ENCODE data around the gene MAML2. TPM values are rescaled to one million over a fixed set of nuclear protein-coding genes. Genes with fewer than 3 reads are reported as not detected.

Gene MAML2
- total RNA-seq, 5 donors from 2014 or later (not counting 1 experiment from before 2014, with no cell fraction given) = 30.4 to 66.7 (median 35.1) TPM

DNA sequence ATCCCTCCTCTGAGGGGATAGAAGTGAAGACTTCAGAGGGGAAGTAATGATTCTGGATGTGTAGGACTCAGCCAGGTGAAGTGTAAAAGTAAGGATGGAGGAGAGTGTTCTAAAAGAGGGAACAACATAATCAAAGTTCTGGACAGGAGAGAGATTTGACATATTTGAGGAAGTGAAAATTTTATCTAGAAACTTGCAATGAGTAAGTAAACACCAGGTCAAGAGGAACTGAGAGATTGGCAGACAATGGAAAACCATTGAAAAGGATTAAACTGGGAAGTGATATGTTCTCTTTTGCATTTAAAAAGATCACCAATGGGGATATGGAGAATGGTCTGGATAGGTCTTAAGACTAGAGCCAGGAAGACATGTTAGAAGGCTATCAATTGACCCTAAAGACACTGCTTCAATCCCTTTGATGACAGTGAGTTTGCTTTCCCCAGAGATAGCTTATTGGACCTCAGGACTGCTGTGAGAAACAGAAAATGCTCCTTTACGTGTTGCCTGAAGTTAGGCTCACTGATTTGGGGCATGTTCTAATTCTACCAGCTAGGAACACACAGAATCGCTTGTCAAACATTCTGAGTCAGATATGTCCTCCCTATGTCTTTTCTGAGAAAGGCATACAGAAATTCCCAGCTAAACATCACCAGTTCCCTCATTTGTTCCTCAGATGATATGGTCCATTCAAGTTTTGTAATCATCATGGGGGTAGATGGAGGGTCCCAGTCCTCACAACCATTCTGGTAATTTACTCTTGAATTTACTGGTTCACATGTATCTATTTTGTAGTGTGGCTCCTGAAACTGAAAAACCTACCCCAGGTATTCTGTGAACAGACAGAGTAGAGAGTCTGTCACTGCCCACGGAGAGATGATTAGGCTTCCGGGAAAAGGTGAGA is 144.9 kb downstream of the MAML2 start:
- Mint-ChIP-seq H3K4me1 (peaks cover 84 to 90% (median 86%) of the 10 kb centered on the region in 3 donors), H3K9me3 (no peaks in the 10 kb centered on the region), H3K27me3 (no peaks in the 10 kb centered on the region), H3K36me3 (peaks cover 36% of the 10 kb centered on the region), H3K27ac (peak overlapping the region; percentile 60 to 74), H3K4me3 (no peak overlapping the region)
- no peaks in the 10 kb centered on the region for H3K9me3 ChIP-seq
- H3K4me3 ChIP-seq (ENCODE audit: control insufficient read depth in 1 of 2, extremely low read depth in 1 of 2, low read length in 1 of 2) = no peak overlapping the region
- DNase-seq (no peak), ATAC-seq (replicated peaks in 1 of 4) (no peak)
- H3K36me3 ChIP-seq (ENCODE audit: control insufficient read depth in 2 of 2, extremely low read depth in 1 of 2, insufficient read depth in 1 of 2, low read length in 1 of 2) = no peaks in the 10 kb centered on the region
- CTCF ChIA-PET = interaction anchor here (0.6 to 0.7 kb wide), 2 partner anchors 9 to 57 kb away, joined by 3 to 4 read pairs; no protein-coding TSS in a partner anchor
- peak overlapping the region; percentile 7 for H3K27ac ChIP-seq (ENCODE audit: low read length)
- peaks cover 21 to 26% of the 10 kb centered on the region in 2 experiments for H3K4me1 ChIP-seq (ENCODE audit: control insufficient read depth in 1 of 2, extremely low read depth in 1 of 2, insufficient read depth in 2 of 2, low read length in 2 of 2)
- H3K27me3 ChIP-seq (replicated peaks in 1 of 2; ENCODE audit: control insufficient read depth in 2 of 2, extremely low read depth in 1 of 2, insufficient read depth in 2 of 2, low read length in 1 of 2) = no peaks in the 10 kb centered on the region
- POLR2A ChIA-PET = interaction anchor here in 1 of 2 donors (0.8 kb wide), 1 partner anchor 28 kb away, joined by 3 read pairs; no protein-coding TSS in a partner anchor
- no CpG with 5 or more reads among the region's 4 CpGs for WGBS (ENCODE audit: insufficient coverage)

DNA sequence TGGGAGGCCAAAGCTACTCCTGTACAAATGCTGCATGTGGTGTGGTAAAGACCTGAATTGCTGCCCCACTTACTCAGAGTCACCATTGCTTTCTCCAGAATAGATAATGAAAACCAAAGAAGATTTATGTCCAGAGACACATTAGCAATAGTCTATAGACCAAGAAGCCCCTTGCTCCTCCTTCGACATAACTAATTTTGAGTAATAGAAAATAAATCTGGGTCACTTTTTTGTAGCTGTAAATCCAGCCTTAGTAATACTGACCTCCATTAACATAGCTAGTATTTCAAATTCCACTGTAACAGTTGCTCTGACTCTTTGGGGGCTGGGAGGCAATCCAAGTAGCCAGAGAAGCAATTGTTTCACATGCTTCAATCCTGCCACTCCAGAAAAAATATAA is 145.9 kb downstream of the MAML2 start:
- DNase-seq (no peak), ATAC-seq (replicated peaks in 1 of 4) (no peak)
- H3K4me3 ChIP-seq (ENCODE audit: control insufficient read depth in 1 of 2, extremely low read depth in 1 of 2, low read length in 1 of 2) = no peak overlapping the region
- POLR2A ChIA-PET = interaction anchor here in 1 of 2 donors (0.5 kb wide), 1 partner anchor 84 kb away, joined by 4 read pairs; no protein-coding TSS in a partner anchor
- peaks cover 19 to 24% of the 10 kb centered on the region in 2 experiments for H3K4me1 ChIP-seq (ENCODE audit: control insufficient read depth in 1 of 2, extremely low read depth in 1 of 2, insufficient read depth in 2 of 2, low read length in 2 of 2)
- H3K27me3 Mint-ChIP-seq = no peaks in the 10 kb centered on the region
- H3K9me3 ChIP-seq = no peaks in the 10 kb centered on the region
- H3K4me3 Mint-ChIP-seq = peak overlapping the region in 1 of 3 donors; percentile 21
- no peaks in the 10 kb centered on the region for H3K9me3 Mint-ChIP-seq
- no peak overlapping the region for H3K27ac ChIP-seq (ENCODE audit: low read length)
- peak overlapping the region; percentile 60 to 73 for H3K27ac Mint-ChIP-seq
- CTCF ChIA-PET = interaction anchor here in 1 of 2 donors (0.5 to 0.6 kb wide), 2 partner anchors 89 to 155 kb away, joined by 4 to 5 read pairs; no protein-coding TSS in a partner anchor
- no CpG with 5 or more reads among the region's 1 CpG for WGBS (ENCODE audit: insufficient coverage)
- H3K4me1 Mint-ChIP-seq = peaks cover 86 to 90% (median 87%) of the 10 kb centered on the region in 3 donors
- H3K27me3 ChIP-seq (replicated peaks in 1 of 2; ENCODE audit: control insufficient read depth in 2 of 2, extremely low read depth in 1 of 2, insufficient read depth in 2 of 2, low read length in 1 of 2) = no peaks in the 10 kb centered on the region
- H3K36me3 Mint-ChIP-seq = peaks cover 41% of the 10 kb centered on the region
- no peaks in the 10 kb centered on the region for H3K36me3 ChIP-seq (ENCODE audit: control insufficient read depth in 2 of 2, extremely low read depth in 1 of 2, insufficient read depth in 1 of 2, low read length in 1 of 2)

GRCh38 chr11:96196181-96196662 is 146.8 kb downstream of the MAML2 start:
- H3K4me3 Mint-ChIP-seq = peak overlapping the region in 1 of 3 donors; percentile 21
- H3K27me3 Mint-ChIP-seq = no peaks in the 10 kb centered on the region
- H3K9me3 ChIP-seq = no peaks in the 10 kb centered on the region
- DNase-seq (no peak), ATAC-seq (replicated peaks in 1 of 4) (no peak)
- peaks cover 19 to 24% of the 10 kb centered on the region in 2 experiments for H3K4me1 ChIP-seq (ENCODE audit: control insufficient read depth in 1 of 2, extremely low read depth in 1 of 2, insufficient read depth in 2 of 2, low read length in 2 of 2)
- ChIA-PET POLR2A (interaction anchor here in 1 of 2 donors (0.5 kb wide), 1 partner anchor 83 kb away, joined by 4 read pairs; no protein-coding TSS in a partner anchor), CTCF (no interaction called here)
- WGBS (ENCODE audit: insufficient coverage) = 97% methylated on average over 3 of the region's 7 CpGs
- peaks cover 89 to 94% (median 91%) of the 10 kb centered on the region in 3 donors for H3K4me1 Mint-ChIP-seq
- peaks cover 42% of the 10 kb centered on the region for H3K36me3 Mint-ChIP-seq
- no peak overlapping the region for H3K27ac ChIP-seq (ENCODE audit: low read length)
- no peaks in the 10 kb centered on the region for H3K9me3 Mint-ChIP-seq
- no peak overlapping the region for H3K4me3 ChIP-seq (ENCODE audit: control insufficient read depth in 1 of 2, extremely low read depth in 1 of 2, low read length in 1 of 2)
- H3K27ac Mint-ChIP-seq = peak overlapping the region; percentile 42 to 75
- H3K36me3 ChIP-seq (ENCODE audit: control insufficient read depth in 2 of 2, extremely low read depth in 1 of 2, insufficient read depth in 1 of 2, low read length in 1 of 2) = peaks cover 0 to 4% of the 10 kb centered on the region in 2 donors
- no peaks in the 10 kb centered on the region for H3K27me3 ChIP-seq (replicated peaks in 1 of 2; ENCODE audit: control insufficient read depth in 2 of 2, extremely low read depth in 1 of 2, insufficient read depth in 2 of 2, low read length in 1 of 2)

GRCh38 chr11:96195671-96196070 is 147.3 kb downstream of the MAML2 start:
- Histone ChIP-seq H3K9me3 (no peaks in the 10 kb centered on the region), H3K4me1 (ENCODE audit: control insufficient read depth in 1 of 2, extremely low read depth in 1 of 2, insufficient read depth in 2 of 2, low read length in 2 of 2) (peaks cover 19 to 24% of the 10 kb centered on the region in 2 experiments), H3K27me3 (replicated peaks in 1 of 2; ENCODE audit: control insufficient read depth in 2 of 2, extremely low read depth in 1 of 2, insufficient read depth in 2 of 2, low read length in 1 of 2) (no peaks in the 10 kb centered on the region), H3K4me3 (ENCODE audit: control insufficient read depth in 1 of 2, extremely low read depth in 1 of 2, low read length in 1 of 2) (no peak overlapping the region), H3K27ac (ENCODE audit: low read length) (no peak overlapping the region), H3K36me3 (ENCODE audit: control insufficient read depth in 2 of 2, extremely low read depth in 1 of 2, insufficient read depth in 1 of 2, low read length in 1 of 2) (peaks cover 0 to 4% of the 10 kb centered on the region in 2 donors)
- ATAC-seq (replicated peaks in 1 of 4) (no peak), DNase-seq (no peak)
- peaks cover 43% of the 10 kb centered on the region for H3K36me3 Mint-ChIP-seq
- H3K27ac Mint-ChIP-seq = peak overlapping the region; percentile 85 to 92
- no peaks in the 10 kb centered on the region for H3K9me3 Mint-ChIP-seq
- no peak overlapping the region for H3K4me3 Mint-ChIP-seq
- POLR2A ChIA-PET = no interaction called here
- H3K27me3 Mint-ChIP-seq = no peaks in the 10 kb centered on the region
- CTCF ChIA-PET = interaction anchor here in 1 of 2 donors (0.8 kb wide), 1 partner anchor 147 kb away, joined by 3 read pairs; the partner anchor contains the start of gene MAML2
- peaks cover 88 to 94% (median 90%) of the 10 kb centered on the region in 3 donors for H3K4me1 Mint-ChIP-seq
- WGBS (ENCODE audit: insufficient coverage) = no CpG with 5 or more reads among the region's 3 CpGs

DNA sequence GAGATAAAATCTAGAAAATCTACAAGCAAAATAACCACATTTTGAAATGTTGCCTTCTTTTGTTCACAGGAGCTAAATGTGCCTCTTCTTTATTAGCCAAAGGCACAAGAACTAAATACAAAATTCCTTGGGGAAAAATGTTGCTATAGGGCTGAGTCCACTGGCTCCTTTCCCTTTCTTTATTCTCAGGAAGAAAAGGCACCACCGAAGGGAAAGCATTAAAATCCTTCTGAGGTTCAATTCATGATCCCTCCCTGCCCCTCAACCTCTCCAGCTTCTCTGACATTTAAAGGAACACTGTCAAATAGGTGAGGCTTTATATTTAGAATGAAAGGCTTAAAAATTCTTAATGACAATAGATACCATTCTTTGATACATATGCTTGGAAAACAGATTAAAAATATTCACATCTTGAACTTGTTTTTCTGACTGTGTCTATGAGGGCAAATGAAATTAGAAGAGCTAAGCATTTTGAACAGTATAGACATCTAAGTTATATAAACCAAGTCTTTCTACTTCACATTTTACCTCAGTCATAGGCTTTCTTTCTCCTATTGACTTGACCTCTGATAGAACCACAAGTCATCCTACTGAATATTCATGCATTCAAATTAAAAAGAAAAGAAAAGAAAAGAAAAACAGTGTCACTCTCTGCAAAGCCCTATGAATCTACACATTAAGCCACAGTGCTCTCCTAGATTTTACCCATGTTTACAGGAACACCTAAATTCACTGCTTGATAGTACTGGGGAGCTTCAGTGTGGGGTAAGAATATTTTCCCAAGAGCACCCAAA is 148.2 kb downstream of the MAML2 start:
- Mint-ChIP-seq H3K4me1 (peaks cover 88 to 94% (median 90%) of the 10 kb centered on the region in 3 donors), H3K27ac (peak overlapping the region; percentile 85 to 92), H3K36me3 (peaks cover 49% of the 10 kb centered on the region), H3K4me3 (peak overlapping the region; percentile 46 to 66 (median 59)), H3K9me3 (no peaks in the 10 kb centered on the region), H3K27me3 (no peaks in the 10 kb centered on the region)
- peaks cover 21 to 24% of the 10 kb centered on the region in 2 experiments for H3K4me1 ChIP-seq (ENCODE audit: control insufficient read depth in 1 of 2, extremely low read depth in 1 of 2, insufficient read depth in 2 of 2, low read length in 2 of 2)
- H3K36me3 ChIP-seq (ENCODE audit: control insufficient read depth in 2 of 2, extremely low read depth in 1 of 2, insufficient read depth in 1 of 2, low read length in 1 of 2) = peaks cover 0 to 4% of the 10 kb centered on the region in 2 donors
- H3K4me3 ChIP-seq (ENCODE audit: control insufficient read depth in 1 of 2, extremely low read depth in 1 of 2, low read length in 1 of 2) = no peak overlapping the region
- ChIA-PET POLR2A (interaction anchor here in 1 of 2 donors (0.5 to 1.2 kb wide), 4 partner anchors 24 to 987 kb away, joined by 3 to 4 read pairs (median 4); no protein-coding TSS in a partner anchor), CTCF (interaction anchor here in 1 of 2 donors (0.8 to 1.7 kb wide), 5 partner anchors 73 to 148 kb away, joined by 3 read pairs; partner anchors contain the start of gene MAML2)
- DNase-seq (no peak), ATAC-seq (replicated peaks in 1 of 4) (no peak)
- H3K27ac ChIP-seq (ENCODE audit: low read length) = peak overlapping the region; percentile 2
- no peaks in the 10 kb centered on the region for H3K27me3 ChIP-seq (replicated peaks in 1 of 2; ENCODE audit: control insufficient read depth in 2 of 2, extremely low read depth in 1 of 2, insufficient read depth in 2 of 2, low read length in 1 of 2)
- H3K9me3 ChIP-seq = no peaks in the 10 kb centered on the region
- no CpG with 5 or more reads among the region's 1 CpG for WGBS (ENCODE audit: insufficient coverage)
